ENCODE results near the gene LDLRAD2.

LDLRAD2 gene

DNA sequence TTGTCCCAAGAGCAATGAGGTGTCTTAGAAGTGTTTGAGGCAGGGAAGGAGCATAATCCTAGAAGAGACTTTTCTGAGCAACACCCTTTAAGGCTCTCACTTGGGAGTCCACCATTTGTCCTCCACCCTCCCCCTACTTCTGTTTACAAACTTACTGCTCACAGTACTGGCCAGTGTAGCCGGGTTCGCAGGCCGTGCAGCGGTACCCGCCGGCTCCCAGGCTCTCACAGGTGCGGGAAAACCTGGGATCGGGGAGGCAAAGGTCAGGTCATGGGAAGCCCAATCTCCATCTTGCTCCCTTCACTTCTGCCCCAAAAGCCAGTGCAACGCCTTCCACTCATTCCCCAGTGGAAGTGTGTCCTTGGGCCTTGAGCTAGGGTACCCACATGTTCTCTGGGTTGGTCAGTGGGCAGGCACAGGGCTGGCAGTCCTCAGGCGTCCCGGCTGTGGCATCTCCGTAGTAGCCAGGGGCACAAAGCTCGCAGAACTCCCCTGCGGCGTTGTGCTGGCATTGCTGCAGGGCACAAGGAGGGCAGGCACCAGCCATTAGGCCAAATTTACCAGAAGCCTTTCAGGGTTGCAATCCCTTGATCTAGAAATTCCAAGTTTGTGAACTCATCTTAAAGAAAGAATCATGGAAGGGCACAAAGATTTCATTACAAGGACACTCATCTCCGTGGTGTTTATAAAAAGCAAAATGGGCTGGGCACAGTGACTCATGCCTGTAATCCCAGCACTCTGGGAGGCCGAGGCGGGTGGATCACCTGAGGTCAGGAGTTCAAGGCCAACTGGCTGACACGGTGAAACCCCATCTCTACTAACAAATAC lies 49.8 kb downstream of the LDLRAD2 start:
- DNase-seq (ENCODE audit: low spot score), result no peak

DNA sequence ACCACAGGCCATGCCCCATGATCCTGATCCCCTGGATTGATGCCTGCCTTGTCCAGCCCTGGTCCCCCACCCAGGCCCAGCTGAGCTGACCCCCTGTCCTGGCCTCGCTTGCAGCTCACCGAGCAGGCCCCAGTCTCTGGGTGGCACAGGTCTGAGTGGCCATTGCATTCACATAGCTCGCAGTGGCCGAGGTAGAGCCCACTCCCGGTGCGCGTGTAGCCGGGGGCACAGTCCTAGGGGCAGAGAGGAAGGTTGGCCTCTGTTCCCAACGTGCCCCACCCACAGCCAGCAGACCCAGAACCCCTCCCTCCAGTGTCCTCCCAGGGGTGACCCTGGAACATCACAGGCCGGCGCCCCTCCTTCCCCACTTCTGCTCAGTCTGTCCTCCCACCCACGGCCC lies 51.9 kb downstream of the LDLRAD2 start:
- no peak for DNase-seq (ENCODE audit: low spot score)

DNA sequence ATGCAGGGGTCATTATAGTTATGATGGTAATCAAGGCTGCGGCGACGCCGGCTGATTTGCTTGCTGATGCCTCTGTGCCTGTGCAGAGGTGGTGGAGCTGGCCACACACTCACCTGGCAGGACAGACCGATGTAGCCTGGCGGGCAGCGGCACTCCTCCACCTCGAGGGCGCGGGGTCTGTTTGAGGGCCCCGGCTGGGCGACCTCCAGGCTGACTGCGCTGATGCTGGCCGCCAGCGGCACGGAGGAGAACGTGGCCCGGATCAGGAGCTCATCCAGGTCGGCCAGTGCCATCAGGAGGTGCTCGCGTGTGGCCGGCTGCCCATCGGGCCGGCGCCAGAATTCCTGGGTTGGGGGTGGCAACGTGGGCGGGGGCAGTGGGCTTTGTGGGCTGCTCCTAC lies 52.7 kb downstream of the LDLRAD2 start:
- DNase-seq (ENCODE audit: low spot score), result no peak

DNA sequence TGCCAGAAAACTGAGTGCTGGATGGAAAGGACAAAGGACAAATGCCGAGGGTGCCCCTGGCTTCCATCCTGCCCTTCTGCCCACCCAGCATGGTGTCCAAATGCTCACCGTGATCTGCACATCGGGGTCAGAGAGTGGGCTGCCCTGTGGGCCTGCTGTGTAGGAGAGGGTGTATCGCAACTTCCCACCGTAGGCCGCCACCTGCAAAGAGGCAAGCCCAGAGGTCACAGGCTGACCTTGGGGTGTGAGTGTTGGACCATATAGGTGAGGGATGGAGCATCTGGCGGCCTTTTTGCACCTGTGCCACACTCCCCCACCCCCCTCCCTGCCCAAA lies 53.5 kb downstream of the LDLRAD2 start:
- no peak for DNase-seq (ENCODE audit: low spot score)

DNA sequence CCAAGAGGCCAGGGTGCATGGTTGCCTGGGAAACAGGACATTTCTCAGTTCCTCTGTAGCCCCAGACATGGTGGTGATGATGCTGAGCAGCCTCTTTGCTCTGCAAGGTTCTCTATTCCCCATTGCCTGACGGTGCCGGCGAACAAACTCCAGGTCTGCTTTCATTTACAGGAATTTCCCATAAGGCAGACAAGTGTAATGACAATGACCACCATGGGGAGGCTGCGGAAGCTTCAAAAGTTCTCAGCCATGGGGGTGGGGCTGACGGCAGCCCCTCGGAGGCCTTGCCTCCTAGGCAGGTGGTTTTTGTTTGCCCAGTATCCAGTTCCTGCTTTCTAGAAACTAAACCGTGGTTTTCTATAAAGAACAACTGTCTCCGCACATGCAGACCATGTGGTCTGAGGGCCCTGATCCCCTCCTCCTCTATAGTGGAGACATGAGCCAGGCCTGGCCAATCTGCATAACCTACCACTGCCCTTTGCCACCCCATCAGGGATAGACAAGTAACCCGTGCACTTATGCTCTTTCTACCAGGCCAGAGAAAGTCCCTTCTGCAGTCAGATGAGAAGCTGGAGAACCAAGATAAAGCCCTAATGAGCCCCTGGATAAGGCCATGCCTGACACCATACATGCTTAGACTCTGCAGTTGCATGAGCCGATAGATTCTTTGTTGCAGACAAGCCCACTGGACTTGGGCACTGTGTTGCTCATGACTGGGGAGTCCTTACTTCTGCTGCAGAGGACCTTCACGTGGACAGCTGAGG lies 54.1 kb downstream of the LDLRAD2 start:
- DNase-seq (ENCODE audit: low spot score), result no peak

DNA sequence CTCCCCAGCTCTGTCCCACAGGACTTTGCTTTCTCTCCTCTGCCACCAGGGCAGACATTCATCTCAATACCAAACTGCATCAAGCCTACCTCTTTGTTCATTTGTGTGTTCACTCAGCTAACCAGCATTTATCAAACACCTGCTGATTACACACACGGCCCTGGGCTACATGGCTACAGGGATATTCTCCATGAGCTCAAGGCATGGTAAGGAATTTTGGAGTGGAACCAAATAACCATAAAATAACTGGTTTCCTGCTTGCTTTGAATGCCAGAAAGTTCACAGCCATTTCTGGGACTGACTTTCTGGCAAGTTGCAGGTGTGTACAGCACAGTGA lies 54.6 kb downstream of the LDLRAD2 start:
- DNase-seq (ENCODE audit: low spot score), result no peak

DNA sequence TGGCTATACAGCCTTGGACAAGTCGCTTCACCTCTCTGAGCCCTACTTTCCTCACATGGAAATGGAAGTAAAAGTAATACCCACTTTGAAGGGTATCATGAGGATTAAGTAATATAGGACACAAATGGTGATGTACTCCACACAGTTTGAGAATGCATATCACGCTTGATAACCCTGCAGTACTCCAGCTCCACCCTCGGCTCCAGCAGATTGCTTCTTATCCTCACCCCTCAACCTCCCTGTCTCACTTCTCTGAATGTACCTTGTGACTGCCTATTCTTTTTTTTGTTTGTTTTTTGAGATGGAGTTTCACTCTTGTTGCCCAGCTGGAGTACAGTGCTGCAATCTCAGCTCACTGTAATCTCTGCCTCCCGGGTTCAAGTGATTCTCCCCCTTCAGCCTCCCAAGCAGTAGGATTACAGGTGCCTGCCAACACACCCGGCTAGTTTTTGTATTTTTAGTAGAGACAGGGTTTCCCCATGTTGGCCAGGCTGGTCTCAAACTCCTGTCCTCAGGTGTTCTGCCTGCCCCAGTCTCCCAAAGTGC lies 55.5 kb downstream of the LDLRAD2 start:
- DNase-seq (ENCODE audit: low spot score), result no peak

DNA sequence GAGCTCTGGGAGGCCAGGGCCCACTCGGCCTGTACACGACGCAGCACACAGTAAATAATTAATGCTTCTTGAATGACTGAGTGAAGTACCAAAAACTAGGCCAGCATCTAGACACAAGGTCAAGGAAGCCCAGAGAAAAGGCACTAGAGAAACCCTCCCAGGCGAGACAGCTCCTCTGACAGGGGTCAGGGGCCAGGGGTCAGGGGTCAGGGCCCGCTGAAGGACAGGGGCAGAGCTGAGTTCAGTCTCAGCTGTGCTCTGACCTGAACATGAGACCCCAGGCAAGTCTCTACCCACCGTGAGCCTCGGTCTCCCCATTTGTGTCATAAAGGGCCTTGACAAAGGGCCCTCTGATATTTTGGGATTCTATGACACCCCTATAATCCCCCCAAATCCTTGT lies 56.4 kb downstream of the LDLRAD2 start:
- no peak for DNase-seq (ENCODE audit: low spot score)

DNA sequence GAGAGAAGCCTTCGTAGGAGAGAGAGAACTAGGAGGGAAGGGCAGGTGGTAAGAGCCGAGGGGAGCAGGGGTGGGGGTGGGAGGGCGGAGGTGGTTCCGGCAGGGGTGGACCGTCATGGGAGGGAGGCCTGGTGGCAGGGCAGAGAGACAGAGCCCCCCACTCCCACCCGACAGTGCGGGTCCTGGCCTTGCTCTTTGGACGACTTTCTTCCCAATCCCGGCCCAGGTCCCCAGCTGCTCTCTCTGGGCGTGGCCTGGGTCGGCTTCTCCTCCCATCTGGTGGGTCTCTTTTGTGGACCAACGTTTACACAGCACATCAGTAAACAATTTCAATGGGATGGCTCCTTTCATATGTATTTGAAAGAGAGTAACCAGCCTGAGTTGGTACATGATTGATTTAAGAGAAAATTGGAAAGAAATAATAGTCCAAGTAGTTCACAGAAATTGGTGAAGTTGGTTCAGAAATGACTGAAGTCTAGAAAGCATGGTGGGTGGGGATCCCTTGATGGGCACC lies 56.9 kb downstream of the LDLRAD2 start:
- DNase-seq (ENCODE audit: low spot score), result no peak

DNA sequence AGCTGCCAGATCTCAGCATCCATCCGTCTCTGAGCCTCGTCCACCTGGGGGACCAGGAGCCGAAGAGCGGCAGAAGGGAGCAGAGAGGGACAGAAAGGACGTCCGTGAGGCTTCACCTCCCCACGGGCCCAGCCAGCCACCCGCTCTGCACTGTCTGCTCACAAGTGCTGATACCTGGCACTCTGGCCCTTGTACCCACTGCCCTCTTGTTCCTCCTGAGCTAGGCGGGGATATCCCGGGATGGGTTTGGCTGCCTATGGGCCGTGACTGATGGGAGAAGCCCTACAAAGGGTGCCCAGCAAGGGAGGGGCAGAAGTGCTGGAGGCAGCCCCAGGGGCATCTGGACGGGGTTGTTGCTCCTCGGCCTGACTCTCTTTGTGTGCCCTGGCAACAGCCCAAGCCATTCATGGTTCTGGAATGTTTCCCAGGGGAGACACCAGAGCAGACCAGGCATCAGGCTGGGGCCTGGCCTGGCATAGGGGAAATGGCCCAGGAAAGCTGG lies 57.6 kb downstream of the LDLRAD2 start:
- DNase-seq (ENCODE audit: low spot score), result no peak

DNA sequence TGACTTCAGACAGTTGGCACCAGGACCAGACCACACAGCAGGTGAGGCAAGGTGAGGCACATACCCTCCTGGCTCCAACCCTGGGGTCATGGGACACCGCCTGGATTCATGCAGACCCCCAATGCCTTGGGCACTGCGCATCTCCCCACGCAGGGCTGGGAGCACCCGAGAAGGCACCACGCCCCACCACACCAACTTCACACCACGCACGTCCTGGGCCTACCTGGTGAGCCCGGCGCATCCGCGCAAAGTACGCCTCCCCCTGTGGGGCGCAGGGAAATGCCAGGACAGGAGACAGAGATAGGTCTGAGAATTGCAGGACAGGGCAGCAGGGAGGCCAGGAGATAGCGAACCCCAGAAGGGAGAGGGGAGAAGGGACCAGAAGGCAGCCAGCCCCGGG lies 58.5 kb downstream of the LDLRAD2 start:
- DNase-seq (ENCODE audit: low spot score), result no peak

DNA sequence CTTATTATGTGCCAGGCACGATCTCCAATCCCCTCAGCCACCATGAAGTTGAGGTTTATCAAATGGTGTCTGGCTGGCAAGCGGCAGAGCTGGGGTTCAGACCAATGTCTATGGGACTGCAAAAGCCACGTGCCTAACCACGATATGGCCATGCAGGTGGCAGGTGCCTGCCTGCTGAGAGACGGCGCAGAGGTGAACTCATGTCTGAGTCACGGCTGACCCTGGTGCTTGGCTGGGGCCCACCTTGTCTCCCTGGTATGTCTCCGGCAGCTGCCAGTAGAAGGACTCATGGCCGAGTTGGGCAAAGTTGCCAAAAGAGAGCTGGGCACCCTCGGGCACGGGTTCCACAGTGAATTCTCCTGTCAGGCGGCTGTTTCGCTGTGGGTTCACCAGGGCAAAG lies 59.9 kb downstream of the LDLRAD2 start:
- no peak for DNase-seq (ENCODE audit: low spot score)

DNA sequence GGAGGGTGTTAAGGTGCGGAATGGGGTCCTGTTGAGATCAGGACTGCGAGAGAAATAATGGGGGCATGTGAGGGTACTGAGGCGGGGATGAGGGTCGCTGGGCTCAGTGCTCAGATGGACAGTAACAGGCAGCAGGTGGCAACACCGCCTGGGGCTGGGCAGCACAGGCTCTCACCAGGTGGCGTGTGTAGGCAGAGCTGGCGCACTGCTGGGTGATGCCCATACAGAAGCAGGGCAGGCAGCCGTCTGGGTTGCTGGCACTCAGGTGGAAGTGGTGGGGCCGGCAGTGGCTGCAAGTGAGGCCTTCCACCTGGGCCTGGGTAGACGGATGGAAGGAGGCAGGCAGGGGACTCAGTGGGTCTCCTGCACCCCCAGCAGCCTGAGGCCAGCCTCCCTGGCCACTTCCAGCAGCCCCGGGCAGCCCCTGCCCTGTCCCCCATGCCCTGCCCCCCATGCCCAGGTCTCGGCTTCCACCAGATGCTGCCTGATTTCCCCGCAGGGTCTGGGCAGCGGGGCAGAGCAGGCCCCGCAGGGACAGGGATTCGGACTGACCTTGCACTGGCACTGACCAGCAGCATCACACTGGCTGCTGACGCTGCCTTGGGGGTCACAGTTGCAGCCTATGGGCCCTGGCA lies 60.5 kb downstream of the LDLRAD2 start:
- DNase-seq (ENCODE audit: low spot score), result no peak

DNA sequence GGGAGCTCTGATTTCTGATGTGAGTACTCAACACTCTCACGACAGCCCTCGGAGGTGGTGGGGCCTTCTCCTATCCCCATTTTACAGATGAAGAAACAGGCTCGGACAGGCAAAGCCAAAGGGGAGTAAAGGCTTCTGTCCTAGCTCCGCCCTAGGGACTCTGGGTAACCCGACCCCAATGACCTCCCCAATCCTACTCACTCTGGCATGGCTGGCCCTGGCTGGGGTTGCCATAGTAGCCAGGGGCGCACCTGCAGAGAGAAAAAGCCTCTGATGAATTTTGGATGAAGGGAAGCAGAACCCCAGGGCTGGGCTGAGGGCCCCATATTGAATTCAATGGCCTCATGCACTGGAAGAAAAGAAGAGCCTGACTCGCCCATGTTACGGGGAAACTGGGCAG lies 61.1 kb downstream of the LDLRAD2 start:
- no peak for DNase-seq (ENCODE audit: low spot score)

DNA sequence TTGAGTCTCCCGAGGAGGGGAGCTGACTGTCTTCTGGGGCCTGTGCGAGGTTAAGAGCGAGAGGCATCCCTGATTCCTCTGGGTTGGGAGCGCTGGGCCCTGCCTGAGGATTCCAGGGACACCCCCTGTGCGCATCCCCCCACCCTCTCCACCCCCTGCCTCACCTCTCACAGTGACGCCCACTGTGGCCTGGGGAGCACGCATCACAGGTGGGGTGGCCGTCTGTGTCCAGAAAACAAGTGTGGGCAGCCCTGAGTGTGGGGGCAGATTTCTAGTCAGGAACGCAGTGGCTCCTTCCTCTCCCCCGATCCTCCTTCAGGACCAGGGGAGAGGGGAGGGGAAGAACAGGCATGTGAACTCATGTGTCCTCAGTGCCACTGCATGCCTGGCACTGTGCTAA lies 61.7 kb downstream of the LDLRAD2 start:
- DNase-seq (ENCODE audit: low spot score), result no peak

DNA sequence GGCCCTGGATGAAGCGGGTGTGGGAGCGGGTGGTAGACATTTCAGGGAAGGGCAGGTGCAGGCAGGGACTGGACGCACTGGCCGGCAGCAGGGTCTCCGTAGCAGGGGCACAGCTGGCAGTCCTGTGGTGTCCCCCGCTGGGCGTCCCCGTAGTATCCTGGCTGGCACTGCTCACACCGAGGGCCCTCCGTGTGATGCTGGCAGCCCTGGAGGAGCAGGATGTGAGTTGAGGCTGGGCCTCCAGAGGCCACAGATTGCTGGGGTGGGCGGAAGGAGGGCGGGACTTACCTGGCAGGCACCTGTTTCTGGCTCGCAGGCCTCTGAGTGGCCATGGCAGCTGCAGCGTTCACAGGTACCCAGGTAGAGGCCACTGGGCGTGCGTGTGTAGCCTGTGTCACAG lies 62.3 kb downstream of the LDLRAD2 start:
- no peak for DNase-seq (ENCODE audit: low spot score)
